ENCODE measurements around the gene TMPRSS15. TPM values are rescaled to one million over a fixed set of nuclear protein-coding genes. Genes with fewer than 3 reads are reported as not detected.

The TMPRSS15 gene
- polyA plus RNA-seq, 2 of the 4 experiments (the other 2 are of a cell fraction) = 0.14 TPM; not detected in 1

GRCh38 chr21:18267496-18267895 lies 136.1 kb downstream of the TMPRSS15 start:
- ATAC-seq = no peak

GRCh38 chr21:18265944-18266343 lies 137.6 kb downstream of the TMPRSS15 start:
- Histone ChIP-seq H3K4me3 (no peak overlapping the region), H3K27ac (no peak overlapping the region), H3K4me2 (no peak overlapping the region), H3K4me1 (no peaks in the 10 kb centered on the region), H3K9me3 (no peaks in the 10 kb centered on the region)
- no peak for TF ChIP-seq RNF2 (IDR thresholded peaks at IDR 0.05; ENCODE audit: borderline replicate concordance, low read depth)
- no peak for TF ChIP-seq RCOR1 (IDR thresholded peaks at IDR 0.05; ENCODE audit: low read depth, low read length)
- TF ChIP-seq POLR2A (IDR thresholded peaks at IDR 0.05; ENCODE audit: low read length) = no peak
- no peak for TF ChIP-seq SMC3 (IDR thresholded peaks at IDR 0.05)
- no peak for TF ChIP-seq ATOH8 (CRISPR knock-in tag; IDR thresholded peaks at IDR 0.05; ENCODE audit: low read depth)
- TF ChIP-seq CBX2 (IDR thresholded peaks at IDR 0.05; ENCODE audit: borderline replicate concordance, low read depth) = no peak
- no peak for TF ChIP-seq KDM1A (IDR thresholded peaks at IDR 0.05; ENCODE audit: low read depth)
- TF ChIP-seq ZSCAN20 (CRISPR knock-in tag; IDR thresholded peaks at IDR 0.05) = no peak
- TF ChIP-seq MYC (IDR thresholded peaks at IDR 0.05; ENCODE audit: borderline replicate concordance, low read length) = no peak
- no peak for TF ChIP-seq FOSL2 (IDR thresholded peaks at IDR 0.05)
- no peak for TF ChIP-seq FOSL2 (CRISPR knock-in tag; IDR thresholded peaks at IDR 0.05)
- ChIA-PET CTCF (no interaction called here), POLR2A (no interaction called here)
- ATAC-seq (no peak), FAIRE-seq (no peak), DNase-seq (ENCODE audit: low read depth in 1 of 2, low spot score in 1 of 2) (no peak)
- 2% methylated on average over 2 of the region's 2 CpGs for WGBS (ENCODE audit: missing lambda C conversion rate)

More at GRCh38 chr21:18267496-18267895, 136.1 kb downstream of the TMPRSS15 start:
- ChIA-PET POLR2A (no interaction called here), CTCF (no interaction called here)
- no peak overlapping the region for H3K4me3 ChIP-seq
- no peak for TF ChIP-seq NPAS2 (CRISPR knock-in tag; IDR thresholded peaks at IDR 0.05; ENCODE audit: borderline replicate concordance)
- H3K27ac ChIP-seq = no peak overlapping the region
- H3K4me2 ChIP-seq = no peak overlapping the region
- DNase-seq (ENCODE audit: low read depth in 1 of 2, low spot score in 1 of 2) (no peak), FAIRE-seq (no peak)
- H3K9me3 ChIP-seq = no peaks in the 10 kb centered on the region
- no peaks in the 10 kb centered on the region for H3K4me1 ChIP-seq
- 0% methylated on average over 1 of the region's 1 CpG for WGBS (ENCODE audit: missing lambda C conversion rate)

GRCh38 chr21:18253799-18254198 lies 149.8 kb downstream of the TMPRSS15 start:
- TF ChIP-seq USF2 (IDR thresholded peaks at IDR 0.05) (no peak), KDM1A (IDR thresholded peaks at IDR 0.05; ENCODE audit: low read depth) (no peak), SREBF2 (IDR thresholded peaks at IDR 0.05) (no peak)
- DNase-seq (ENCODE audit: low read depth in 1 of 2, low spot score in 1 of 2) = no peak
- H3K9me3 ChIP-seq = no peaks in the 10 kb centered on the region
- ChIA-PET CTCF (no interaction called here), POLR2A (no interaction called here)
- H3K4me3 ChIP-seq = no peak overlapping the region
- H3K4me2 ChIP-seq = no peak overlapping the region
- no peak for FAIRE-seq
- no peaks in the 10 kb centered on the region for H3K4me1 ChIP-seq
- no peak for ATAC-seq
- 3% methylated on average over 2 of the region's 2 CpGs for WGBS (ENCODE audit: missing lambda C conversion rate)
- H3K27ac ChIP-seq = no peak overlapping the region

- TF ChIP-seq E2F6 (IDR thresholded peaks at IDR 0.05; ENCODE audit: borderline replicate concordance, low read depth) (no peak), CTCF (IDR thresholded peaks at IDR 0.05) (no peak), BHLHE40 (IDR thresholded peaks at IDR 0.05; ENCODE audit: low read depth, low read length) (no peak)
- Histone ChIP-seq H3K27ac (no peak overlapping the region), H3K9me3 (no peaks in the 10 kb centered on the region), H3K4me3 (no peak overlapping the region), H3K4me2 (no peak overlapping the region), H3K4me1 (no peaks in the 10 kb centered on the region)
- ATAC-seq = no peak
- WGBS (ENCODE audit: missing lambda C conversion rate) = 22% methylated on average over 2 of the region's 2 CpGs
- no peak for DNase-seq (ENCODE audit: low read depth in 1 of 2, low spot score in 1 of 2)
- CTCF ChIA-PET = no interaction called here
- POLR2A ChIA-PET = no interaction called here
- no peak for FAIRE-seq
These were observed 150.4 kb downstream of the TMPRSS15 start for GRCh38 chr21:18253221-18253620.
